ENCODE results near the gene GSE1. TPM values are rescaled to one million over a fixed set of nuclear protein-coding genes. Genes with fewer than 3 reads are reported as not detected.

GSE1 gene
- total and polyA plus RNA-seq, 2 of the 13 experiments (the other 11 are each of a cell fraction or from before 2014, with no cell fraction given) = 16.1 to 31.2 TPM

- H3K79me2 ChIP-seq (ENCODE audit: insufficient read depth, low read length) = no peaks in the 10 kb centered on the region
- in situ Hi-C loops (cut with HindIII; ENCODE audit: extremely low pct_ligation_motif_present, low pct_unique_long_range_greater_than_20kb) (no loop called here), intact Hi-C loops (cut with micrococcal nuclease; ENCODE audit: unreplicated experiment) (no loop called here)
- TF ChIP-seq ZBTB42 (CRISPR knock-in tag; IDR thresholded peaks at IDR 0.05) = no peak
- TF ChIP-seq MED1 (CRISPR knock-in tag; IDR thresholded peaks at IDR 0.05) = no peak
- TF ChIP-seq NAIF1 (CRISPR knock-in tag; IDR thresholded peaks at IDR 0.05; ENCODE audit: borderline replicate concordance) = no peak
- no peak for TF ChIP-seq KMT2B (CRISPR knock-in tag; IDR thresholded peaks at IDR 0.05)
- TF ChIP-seq ZNF138 (CRISPR knock-in tag; IDR thresholded peaks at IDR 0.05; ENCODE audit: low read depth) = no peak
- no peak for TF ChIP-seq TEF (CRISPR knock-in tag; IDR thresholded peaks at IDR 0.05)
- TF ChIP-seq TCF12 (IDR thresholded peaks at IDR 0.05) = no peak
- no peak for TF ChIP-seq TCF12 (CRISPR knock-in tag; IDR thresholded peaks at IDR 0.05)
- TF ChIP-seq SCMH1 (CRISPR knock-in tag; IDR thresholded peaks at IDR 0.05; ENCODE audit: borderline replicate concordance) = no peak
- H3K4me3 ChIP-seq (replicated peaks in 1 of 3; ENCODE audit: insufficient read depth in 1 of 3, low read depth in 2 of 3, low read length in 3 of 3) = no peak overlapping the region
- H4K20me1 ChIP-seq (ENCODE audit: insufficient read depth, low read length) = no peaks in the 10 kb centered on the region; the same call in 1 of the 2 replicates
- H3K27me3 ChIP-seq (ENCODE audit: control insufficient read depth in 1 of 2, insufficient read depth in 2 of 2, low read length in 2 of 2) = no peaks in the 10 kb centered on the region
- 97% methylated on average over 4 of the region's 4 CpGs for WGBS (ENCODE audit: low lambda C conversion rate)
- DNase-seq (ENCODE audit: low spot score) = no peak
- ChIA-PET CTCF (ENCODE audit: low intra/inter-chr PET ratio, low total read pairs) (interaction anchor here (2.4 kb wide), 1 partner anchor 44 kb away, joined by 18 read pairs; no protein-coding TSS in a partner anchor), POLR2A (no interaction called here)
- no peak for FAIRE-seq
- no peaks in the 10 kb centered on the region for H3K9me3 ChIP-seq (ENCODE audit: low read length)
- H3K4me2 ChIP-seq (ENCODE audit: low read depth, low read length) = no peak overlapping the region
- no peak overlapping the region for H2AFZ ChIP-seq (ENCODE audit: low read length)
- ATAC-seq = no peak
- no peak overlapping the region for H3K9ac ChIP-seq (ENCODE audit: insufficient read depth, low read depth, low read length)
- peaks cover 35 to 89% of the 10 kb centered on the region in 2 experiments for H3K36me3 ChIP-seq (replicated peaks in 1 of 2; ENCODE audit: control insufficient read depth in 1 of 2, insufficient read depth in 2 of 2, low read length in 2 of 2)
- H3K4me1 ChIP-seq (ENCODE audit: insufficient read depth, low read length) = no peaks in the 10 kb centered on the region
- H3K27ac ChIP-seq (ENCODE audit: extremely low read length, insufficient read depth, low read length) = no peak overlapping the region
- no TSS peak for BruUV-seq (replicated peaks)
These were observed 61.3 kb downstream of the GSE1 start for GRCh38 chr16:85674418-85674755.

GRCh38 chr16:85674828-85675227 is 61.7 kb downstream of the GSE1 start:
- Histone ChIP-seq H4K20me1 (ENCODE audit: insufficient read depth, low read length) (no peaks in the 10 kb centered on the region; the same call in 1 of the 2 replicates), H3K36me3 (replicated peaks in 1 of 2; ENCODE audit: control insufficient read depth in 1 of 2, insufficient read depth in 2 of 2, low read length in 2 of 2) (peaks cover 31 to 89% of the 10 kb centered on the region in 2 experiments), H3K79me2 (ENCODE audit: insufficient read depth, low read length) (no peaks in the 10 kb centered on the region), H3K4me3 (replicated peaks in 1 of 3; ENCODE audit: insufficient read depth in 1 of 3, low read depth in 2 of 3, low read length in 3 of 3) (no peak overlapping the region), H3K9ac (ENCODE audit: insufficient read depth, low read depth, low read length) (no peak overlapping the region), H3K4me2 (ENCODE audit: low read depth, low read length) (no peak overlapping the region), H3K9me3 (ENCODE audit: low read length) (no peaks in the 10 kb centered on the region), H2AFZ (ENCODE audit: low read length) (no peak overlapping the region), H3K4me1 (ENCODE audit: insufficient read depth, low read length) (no peaks in the 10 kb centered on the region), H3K27me3 (ENCODE audit: control insufficient read depth in 1 of 2, insufficient read depth in 2 of 2, low read length in 2 of 2) (no peaks in the 10 kb centered on the region), H3K27ac (ENCODE audit: extremely low read length, insufficient read depth, low read length) (no peak overlapping the region)
- CTCF ChIA-PET (ENCODE audit: low intra/inter-chr PET ratio, low total read pairs) = interaction anchor here (2.4 kb wide), 1 partner anchor 43 kb away, joined by 18 read pairs; no protein-coding TSS in a partner anchor
- DNase-seq (ENCODE audit: low spot score) = no peak
- 96% methylated on average over 6 of the region's 6 CpGs for WGBS (ENCODE audit: low lambda C conversion rate)
- intact Hi-C loops (cut with micrococcal nuclease; ENCODE audit: unreplicated experiment) = loop anchor here (1.0 kb wide), 1 partner anchor 43 kb away; no protein-coding TSS in a partner anchor
- no TSS peak for BruUV-seq (replicated peaks)
- POLR2A ChIA-PET = no interaction called here
- FAIRE-seq = no peak
- in situ Hi-C loops (cut with HindIII; ENCODE audit: extremely low pct_ligation_motif_present, low pct_unique_long_range_greater_than_20kb) = no loop called here
- ATAC-seq = no peak
- TF ChIP-seq NFYB (CRISPR knock-in tag; IDR thresholded peaks at IDR 0.05) (no peak), ZNF143 (CRISPR knock-in tag; IDR thresholded peaks at IDR 0.05) (no peak), ZNF30 (CRISPR knock-in tag; IDR thresholded peaks at IDR 0.05) (no peak), JARID2 (CRISPR knock-in tag; IDR thresholded peaks at IDR 0.05; ENCODE audit: insufficient replicate concordance) (no peak), ZC3H13 (CRISPR knock-in tag; IDR thresholded peaks at IDR 0.05) (no peak), ZBTB34 (CRISPR knock-in tag; IDR thresholded peaks at IDR 0.05) (no peak), CHD4 (IDR thresholded peaks at IDR 0.05; ENCODE audit: borderline replicate concordance, low read length) (no peak), ZNF138 (CRISPR knock-in tag; IDR thresholded peaks at IDR 0.05; ENCODE audit: low read depth) (no peak), CSRNP1 (CRISPR knock-in tag; IDR thresholded peaks at IDR 0.05) (no peak)
